Measurements from ENCODE around the gene FKBP8. TPM values are rescaled to one million over a fixed set of nuclear protein-coding genes. Genes with fewer than 3 reads are reported as not detected.

FKBP8 gene
- total and polyA plus RNA-seq, 4 donors: 59.1 to 225 (median 101) TPM

GRCh38 chr19:18568367-18568766 lies 25.0 kb upstream of the FKBP8 start:
- Histone ChIP-seq H3K9ac (ENCODE audit: low read depth in 1 of 2, low read length in 2 of 2) (no peak overlapping the region), H3K36me3 (ENCODE audit: control insufficient read depth in 4 of 4, insufficient read depth in 3 of 4, low read depth in 1 of 4, low read length in 3 of 4) (peaks cover 10 to 47% (median 21%) of the 10 kb centered on the region in 4 donors), H3K27me3 (ENCODE audit: control insufficient read depth in 4 of 4, insufficient read depth in 4 of 4, low read length in 3 of 4) (no peaks in the 10 kb centered on the region), H3K9me3 (ENCODE audit: control insufficient read depth in 4 of 4, low read length in 3 of 4) (no peaks in the 10 kb centered on the region), H3K27ac (ENCODE audit: low read depth in 1 of 2, low read length in 2 of 2) (no peak overlapping the region), H3K4me3 (ENCODE audit: low read depth in 1 of 3, low read length in 3 of 3) (no peak overlapping the region), H3K4me1 (ENCODE audit: control insufficient read depth in 4 of 4, insufficient read depth in 4 of 4, low read length in 3 of 4) (peaks cover 4 to 20% (median 11%) of the 10 kb centered on the region in 4 donors)
- TF ChIP-seq, protein P1, sequence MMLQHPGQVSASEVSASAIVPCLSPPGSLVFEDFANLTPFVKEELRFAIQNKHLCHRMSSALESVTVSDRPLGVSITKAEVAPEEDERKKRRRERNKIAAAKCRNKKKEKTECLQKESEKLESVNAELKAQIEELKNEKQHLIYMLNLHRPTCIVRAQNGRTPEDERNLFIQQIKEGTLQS (IDR thresholded peaks at IDR 0.05): no peak
- TF ChIP-seq FOXA1 (IDR thresholded peaks at IDR 0.05) (no peak), EGR1 (IDR thresholded peaks at IDR 0.05; ENCODE audit: low read depth in 2 of 2) (no peak), HNF4A (conservative IDR thresholded peaks at IDR 0.05) (no peak), NR2F2 (IDR thresholded peaks at IDR 0.05) (no peak), ZBTB33 (IDR thresholded peaks at IDR 0.05) (no peak), SP1 (IDR thresholded peaks at IDR 0.05) (no peak), TAF1 (conservative IDR thresholded peaks at IDR 0.05) (no peak), GABPA (IDR thresholded peaks at IDR 0.05 in 1 of 2, conservative IDR thresholded peaks at IDR 0.05 in 1 of 2) (no peak), HNF4G (IDR thresholded peaks at IDR 0.05) (no peak), RXRA (IDR thresholded peaks at IDR 0.05) (no peak), RAD21 (IDR thresholded peaks at IDR 0.05) (no peak), YY1 (IDR thresholded peaks at IDR 0.05) (no peak), JUND (IDR thresholded peaks at IDR 0.05) (no peak), FOXA2 (IDR thresholded peaks at IDR 0.05) (no peak), REST (IDR thresholded peaks at IDR 0.05) (no peak)
- TF ChIP-seq, protein P2, sequence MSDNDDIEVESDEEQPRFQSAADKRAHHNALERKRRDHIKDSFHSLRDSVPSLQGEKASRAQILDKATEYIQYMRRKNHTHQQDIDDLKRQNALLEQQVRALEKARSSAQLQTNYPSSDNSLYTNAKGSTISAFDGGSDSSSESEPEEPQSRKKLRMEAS (IDR thresholded peaks at IDR 0.05): no peak
- TF ChIP-seq, protein P3, sequence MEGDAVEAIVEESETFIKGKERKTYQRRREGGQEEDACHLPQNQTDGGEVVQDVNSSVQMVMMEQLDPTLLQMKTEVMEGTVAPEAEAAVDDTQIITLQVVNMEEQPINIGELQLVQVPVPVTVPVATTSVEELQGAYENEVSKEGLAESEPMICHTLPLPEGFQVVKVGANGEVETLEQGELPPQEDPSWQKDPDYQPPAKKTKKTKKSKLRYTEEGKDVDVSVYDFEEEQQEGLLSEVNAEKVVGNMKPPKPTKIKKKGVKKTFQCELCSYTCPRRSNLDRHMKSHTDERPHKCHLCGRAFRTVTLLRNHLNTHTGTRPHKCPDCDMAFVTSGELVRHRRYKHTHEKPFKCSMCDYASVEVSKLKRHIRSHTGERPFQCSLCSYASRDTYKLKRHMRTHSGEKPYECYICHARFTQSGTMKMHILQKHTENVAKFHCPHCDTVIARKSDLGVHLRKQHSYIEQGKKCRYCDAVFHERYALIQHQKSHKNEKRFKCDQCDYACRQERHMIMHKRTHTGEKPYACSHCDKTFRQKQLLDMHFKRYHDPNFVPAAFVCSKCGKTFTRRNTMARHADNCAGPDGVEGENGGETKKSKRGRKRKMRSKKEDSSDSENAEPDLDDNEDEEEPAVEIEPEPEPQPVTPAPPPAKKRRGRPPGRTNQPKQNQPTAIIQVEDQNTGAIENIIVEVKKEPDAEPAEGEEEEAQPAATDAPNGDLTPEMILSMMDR (IDR thresholded peaks at IDR 0.05; ENCODE audit: low read depth, low read length, missing input control): no peak
- 96% methylated on average over 15 of the region's 15 CpGs for WGBS
- DNase-seq (ENCODE audit: low spot score): no peak
